CD14-positive monocyte (primary cell): Measurements from ENCODE around the gene ETV2. TPM values are rescaled to one million over a fixed set of nuclear protein-coding genes. Genes with fewer than 3 reads are reported as not detected.
"Not testable (repeated sequence)": the region's sequence is repeated elsewhere in the genome, so short reads cannot be mapped to it uniquely, and the experiment has no call there.

Source experiments
- DNase-seq, 3 donors: peaks; one replicate each; pipeline ENCODE4 v3.0.0-alpha.2; 2011 to 2022
- H2AFZ ChIP-seq: 2 replicates; pipeline ENCODE4 v1.6.0; 2012; ENCODE audit warnings: mild to moderate bottlenecking, low read depth, low read length, inconsistent platforms; ENCODE audit not compliant: insufficient read depth, poor library complexity, severe bottlenecking
- H3K27ac ChIP-seq, 2 donors: 1 replicate in 1 of 2; 2 replicates in 1 of 2; pipeline ENCODE4 v1.5.1; 2012 to 2013; ENCODE audit warnings: low read length in 2 of 2, control low read depth in 1 of 2, inconsistent platforms in 1 of 2, low read depth in 1 of 2, mild to moderate bottlenecking in 1 of 2
- H3K27me3 ChIP-seq, 2 donors: one replicate each; pipeline versions ENCODE4 v1.6.0 to v1.6.1; 2011 to 2013; ENCODE audit warnings: low read length in 2 of 2; ENCODE audit not compliant: control insufficient read depth in 2 of 2, insufficient read depth in 2 of 2
- H3K36me3 ChIP-seq, 2 donors: replicated peaks in 1 of 2; 1 replicate in 1 of 2; 2 replicates in 1 of 2; pipeline versions ENCODE4 v1.5.1 to v1.6.1; 2012 to 2013; ENCODE audit warnings: low read length in 2 of 2, control low read depth in 1 of 2, inconsistent platforms in 1 of 2, mild to moderate bottlenecking in 1 of 2; ENCODE audit not compliant: insufficient read depth in 2 of 2, control insufficient read depth in 1 of 2
- H3K4me1 ChIP-seq, 2 donors: 1 replicate in 1 of 2; 2 replicates in 1 of 2; pipeline versions ENCODE4 v1.5.1 to v1.6.1; 2012 to 2013; ENCODE audit warnings: low read length in 2 of 2, control low read depth in 1 of 2, inconsistent platforms in 1 of 2, mild to moderate bottlenecking in 1 of 2, moderate library complexity in 1 of 2; ENCODE audit not compliant: insufficient read depth in 2 of 2, control insufficient read depth in 1 of 2
- H3K4me2 ChIP-seq: replicated peaks from 2 replicates; pipeline ENCODE3; 2012; ENCODE audit warnings: low read length, moderate library complexity, mild to moderate bottlenecking; ENCODE audit not compliant: poor library complexity, severe bottlenecking; ENCODE audit errors: extremely low read depth
- H3K4me3 ChIP-seq, 3 experiments: fragments of 200-600 bp in 1 of 3; sonication (generic) in 1 of 3; replicated peaks in 1 of 3; 1 replicate in 2 of 3; 2 replicates in 1 of 3; pipeline ENCODE4 v1.5.1; 2011 to 2013; ENCODE audit warnings: low read length in 3 of 3, mild to moderate bottlenecking in 3 of 3, control low read depth in 2 of 3, low read depth in 2 of 3, inconsistent platforms in 1 of 3, moderate library complexity in 1 of 3
- H3K79me2 ChIP-seq: 2 replicates; pipeline ENCODE4 v1.6.0; 2012; ENCODE audit warnings: mild to moderate bottlenecking, control low read depth, inconsistent platforms, low read length, moderate library complexity; ENCODE audit not compliant: insufficient read depth
- H3K9ac ChIP-seq: 2 replicates; pipeline ENCODE4 v1.6.0; 2017; ENCODE audit warnings: low read length, mild to moderate bottlenecking; ENCODE audit not compliant: insufficient read depth, poor library complexity, severe bottlenecking
- H3K9me3 ChIP-seq, 2 donors: replicated peaks in 1 of 2; 1 replicate in 1 of 2; 2 replicates in 1 of 2; pipeline versions ENCODE4 v1.5.1 to v1.6.1; 2012 to 2013; ENCODE audit warnings: low read length in 2 of 2, control low read depth in 1 of 2; ENCODE audit not compliant: control insufficient read depth in 1 of 2, insufficient read depth in 1 of 2
- H4K20me1 ChIP-seq: 2 replicates; pipeline ENCODE4 v1.6.0; 2012; ENCODE audit warnings: mild to moderate bottlenecking, low read length, control low read depth, moderate library complexity; ENCODE audit not compliant: insufficient read depth
- H3K27ac Mint-ChIP-seq, 7 donors: one replicate each; pipeline ENCODE4 v1.8.0; 2020; ENCODE audit warnings: mild to moderate bottlenecking in 7 of 7, mixed read lengths in 7 of 7, moderate library complexity in 6 of 7, inconsistent platforms in 2 of 7
- H3K27me3 Mint-ChIP-seq, 3 donors: one replicate each; pipeline ENCODE4 v1.8.0; 2021 to 2022; ENCODE audit warnings: low read depth in 3 of 3, mild to moderate bottlenecking in 3 of 3, mixed read lengths in 3 of 3, moderate library complexity in 3 of 3, inconsistent platforms in 1 of 3
- H3K36me3 Mint-ChIP-seq, 2 donors: one replicate each; pipeline ENCODE4 v1.8.0; 2020; ENCODE audit warnings: mixed read lengths in 2 of 2, inconsistent platforms in 1 of 2, mild to moderate bottlenecking in 1 of 2
- H3K4me1 Mint-ChIP-seq: one replicate; pipeline ENCODE4 v1.8.0; 2020; ENCODE audit warnings: mild to moderate bottlenecking, mixed read lengths
- H3K4me3 Mint-ChIP-seq, 2 donors: one replicate each; pipeline ENCODE4 v1.8.0; 2020; ENCODE audit warnings: mild to moderate bottlenecking in 2 of 2, mixed read lengths in 2 of 2, moderate library complexity in 1 of 2
- H3K9me3 Mint-ChIP-seq, 7 donors: one replicate each; pipeline ENCODE4 v1.8.0; 2020 to 2022; ENCODE audit warnings: mixed read lengths in 7 of 7, mild to moderate bottlenecking in 6 of 7, moderate library complexity in 6 of 7, inconsistent platforms in 2 of 7
- WGBS: methylation state at CpG from one replicate; pipeline ENCODE4 v1.1.5; 2013; ENCODE audit warnings: missing lambda C conversion rate; ENCODE audit not compliant: insufficient coverage; 5-methylcytosine and 5-hydroxymethylcytosine counted together
- intact Hi-C, 2 donors: fragments of 100-400 bp; cut with micrococcal nuclease; formaldehyde crosslinking; loops; one replicate each; pipeline versions ENCODE4 v1.15.0 to v1.15.1; 2023
- polyA minus RNA-seq: library from RNA; depleted of rRNA, polyadenylated mRNA; stranded (reverse); fragments of >200 nt; gene quantifications from 2 replicates; pipeline ENCODE4 v1.2.3, GENCODE V29; 2012
- polyA plus RNA-seq, 3 donors: library from polyadenylated mRNA; depleted of rRNA in 1 of 3; unstranded in 2 of 3; stranded (reverse) in 1 of 3; fragments of 300-500 nt in 2 of 3; fragments of >200 nt in 1 of 3; fragmentation: Illumina TruSeq in 2 of 3; gene quantifications; 1 replicate in 2 of 3; 2 replicates in 1 of 3; pipeline ENCODE4 v1.2.3, GENCODE V29; 2012 to 2021
- total RNA-seq, 12 experiments: library from RNA in 1 of 12; stranded (reverse) in 1 of 12; fragments of 120-200 nt in 1 of 12; gene quantifications; one replicate each; pipeline ENCODE4 v1.2.4 and lab custom pipeline; 2013 to 2026; ENCODE audit warnings: mixed read lengths in 6 of 12, inconsistent platforms in 1 of 12
- TF ChIP-seq, protein P1 (sequence below): fragments of 200-600 bp; IDR thresholded peaks from one replicate; pipeline ENCODE4 v1.8.0; 2022; ENCODE audit warnings: antibody characterized with exemption, mild to moderate bottlenecking

The ETV2 gene, protein sequence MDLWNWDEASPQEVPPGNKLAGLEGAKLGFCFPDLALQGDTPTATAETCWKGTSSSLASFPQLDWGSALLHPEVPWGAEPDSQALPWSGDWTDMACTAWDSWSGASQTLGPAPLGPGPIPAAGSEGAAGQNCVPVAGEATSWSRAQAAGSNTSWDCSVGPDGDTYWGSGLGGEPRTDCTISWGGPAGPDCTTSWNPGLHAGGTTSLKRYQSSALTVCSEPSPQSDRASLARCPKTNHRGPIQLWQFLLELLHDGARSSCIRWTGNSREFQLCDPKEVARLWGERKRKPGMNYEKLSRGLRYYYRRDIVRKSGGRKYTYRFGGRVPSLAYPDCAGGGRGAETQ
- total RNA-seq (2013): 0.50 TPM
- polyA plus RNA-seq (under 1 TPM; 0.17 to 0.93 (median 0.82) TPM), polyA minus RNA-seq (not detected in 2 replicates), total RNA-seq (lab: John Stamatoyannopoulos, UW) (0.08 to 1.2 (median 0.30) reads per million in 11 experiments)

DNA sequence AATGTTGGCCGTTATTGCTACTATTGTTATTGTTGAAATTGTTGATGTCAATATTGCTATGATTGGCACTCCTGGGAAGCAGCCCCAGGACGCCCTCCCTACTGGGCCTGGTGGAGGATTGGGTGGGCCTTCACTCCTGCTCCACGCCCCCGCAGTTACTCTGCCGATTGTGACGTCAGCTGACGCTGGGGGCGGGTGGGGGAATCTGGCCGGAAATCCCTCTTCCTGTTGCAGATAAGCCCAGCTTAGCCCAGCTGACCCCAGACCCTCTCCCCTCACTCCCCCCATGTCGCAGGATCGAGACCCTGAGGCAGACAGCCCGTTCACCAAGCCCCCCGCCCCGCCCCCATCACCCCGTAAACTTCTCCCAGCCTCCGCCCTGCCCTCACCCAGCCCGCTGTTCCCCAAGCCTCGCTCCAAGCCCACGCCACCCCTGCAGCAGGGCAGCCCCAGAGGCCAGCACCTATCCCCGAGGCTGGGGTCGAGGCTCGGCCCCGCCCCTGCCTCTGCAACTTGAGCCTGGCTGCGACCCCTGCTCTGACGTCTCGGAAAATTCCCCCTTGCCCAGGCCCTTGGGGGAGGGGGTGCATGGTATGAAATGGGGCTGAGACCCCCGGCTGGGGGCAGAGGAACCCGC lies at the start of gene ETV2:
TSS of gene ETV2 (plus strand) at position 231 of the 637 bp plus-strand sequence. CDS start 716 bp downstream, outside the sequence.
- H3K36me3 Mint-ChIP-seq: peaks cover 13 to 18% of the 10 kb centered on the region in 2 donors
- no peak within 1 kb of the TSS for H3K27ac ChIP-seq
- H3K9ac ChIP-seq: no peak within 1 kb of the TSS
- no peaks in the 10 kb centered on the region for H3K9me3 ChIP-seq
- no peak within 1 kb of the TSS for H3K27ac Mint-ChIP-seq
- no peaks in the 10 kb centered on the region for H3K79me2 ChIP-seq
- peaks cover 14 to 18% of the 10 kb centered on the region in 2 donors for H3K36me3 ChIP-seq
- WGBS: 25% methylated on average over 16 of the region's 28 CpGs
- H3K27me3 Mint-ChIP-seq: peaks cover 8 to 16% (median 13%) of the 10 kb centered on the region in 3 donors
- peaks cover 0 to 2% of the 10 kb centered on the region in 2 donors for H3K27me3 ChIP-seq
- H3K4me3 Mint-ChIP-seq: peak within 1 kb of the TSS in 1 of 2 donors; percentile 64
- H4K20me1 ChIP-seq: no peaks in the 10 kb centered on the region
- peak within 1 kb of the TSS; percentile 46 for H2AFZ ChIP-seq
- no peaks in the 10 kb centered on the region for H3K9me3 Mint-ChIP-seq
- no peak within 1 kb of the TSS for H3K4me3 ChIP-seq
- intact Hi-C loops: loop anchor here in 1 of 2 donors (10.0 kb wide), 1 partner anchor 103 kb away; the partner anchor contains the start of genes IGFLR1, LIN37, PSENEN and U2AF1L4
- DNase-seq: no peak
- peaks cover 37 to 42% of the 10 kb centered on the region in 2 donors for H3K4me1 ChIP-seq
- peak within 1 kb of the TSS; percentile 5 for H3K4me2 ChIP-seq
- peaks cover 25% of the 10 kb centered on the region for H3K4me1 Mint-ChIP-seq
- TF ChIP-seq, protein P1, sequence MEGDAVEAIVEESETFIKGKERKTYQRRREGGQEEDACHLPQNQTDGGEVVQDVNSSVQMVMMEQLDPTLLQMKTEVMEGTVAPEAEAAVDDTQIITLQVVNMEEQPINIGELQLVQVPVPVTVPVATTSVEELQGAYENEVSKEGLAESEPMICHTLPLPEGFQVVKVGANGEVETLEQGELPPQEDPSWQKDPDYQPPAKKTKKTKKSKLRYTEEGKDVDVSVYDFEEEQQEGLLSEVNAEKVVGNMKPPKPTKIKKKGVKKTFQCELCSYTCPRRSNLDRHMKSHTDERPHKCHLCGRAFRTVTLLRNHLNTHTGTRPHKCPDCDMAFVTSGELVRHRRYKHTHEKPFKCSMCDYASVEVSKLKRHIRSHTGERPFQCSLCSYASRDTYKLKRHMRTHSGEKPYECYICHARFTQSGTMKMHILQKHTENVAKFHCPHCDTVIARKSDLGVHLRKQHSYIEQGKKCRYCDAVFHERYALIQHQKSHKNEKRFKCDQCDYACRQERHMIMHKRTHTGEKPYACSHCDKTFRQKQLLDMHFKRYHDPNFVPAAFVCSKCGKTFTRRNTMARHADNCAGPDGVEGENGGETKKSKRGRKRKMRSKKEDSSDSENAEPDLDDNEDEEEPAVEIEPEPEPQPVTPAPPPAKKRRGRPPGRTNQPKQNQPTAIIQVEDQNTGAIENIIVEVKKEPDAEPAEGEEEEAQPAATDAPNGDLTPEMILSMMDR: no peak

DNA sequence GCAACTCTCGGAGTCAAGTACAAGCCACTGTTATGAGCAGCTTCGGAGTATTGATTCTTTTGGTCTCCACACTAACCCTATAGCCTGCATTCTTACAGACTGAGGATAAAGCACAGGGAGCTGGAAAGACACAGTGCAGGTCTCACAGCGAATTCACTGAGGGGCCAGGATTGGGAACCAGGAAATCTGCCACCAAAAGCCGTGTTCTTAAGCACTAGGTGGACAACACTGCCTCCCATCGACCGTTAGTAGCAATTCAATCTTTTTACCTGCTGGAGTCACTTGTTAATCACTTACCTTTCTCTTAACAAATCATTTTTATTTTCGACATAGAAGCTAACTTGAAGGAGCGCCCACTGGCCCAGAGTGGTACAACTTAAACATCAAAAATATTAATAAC lies 49.3 kb upstream of the ETV2 start:
- Histone ChIP-seq H3K4me1 (no peaks in the 10 kb centered on the region), H4K20me1 (no peaks in the 10 kb centered on the region), H3K9ac (no peak overlapping the region), H3K79me2 (no peaks in the 10 kb centered on the region), H3K4me2 (no peak overlapping the region), H3K27ac (no peak overlapping the region), H3K9me3 (no peaks in the 10 kb centered on the region), H3K36me3 (no peaks in the 10 kb centered on the region), H2AFZ (no peak overlapping the region), H3K27me3 (no peaks in the 10 kb centered on the region), H3K4me3 (no peak overlapping the region)
- TF ChIP-seq, protein P1: peak; percentile 37
- intact Hi-C loops: no loop called here
- H3K27ac Mint-ChIP-seq: peak overlapping the region in 1 of 7 donors; percentile 45
- H3K9me3 Mint-ChIP-seq: peaks cover 0 to 3% (median 0%) of the 10 kb centered on the region in 7 donors
- peak in 2 of 3 donors; percentile 26 to 29 for DNase-seq
- H3K4me1 Mint-ChIP-seq: no peaks in the 10 kb centered on the region
- peaks cover 5 to 9% (median 8%) of the 10 kb centered on the region in 3 donors for H3K27me3 Mint-ChIP-seq
- 39% methylated on average over 5 of the region's 8 CpGs for WGBS
- no peak overlapping the region for H3K4me3 Mint-ChIP-seq
- H3K36me3 Mint-ChIP-seq: no peaks in the 10 kb centered on the region

DNA sequence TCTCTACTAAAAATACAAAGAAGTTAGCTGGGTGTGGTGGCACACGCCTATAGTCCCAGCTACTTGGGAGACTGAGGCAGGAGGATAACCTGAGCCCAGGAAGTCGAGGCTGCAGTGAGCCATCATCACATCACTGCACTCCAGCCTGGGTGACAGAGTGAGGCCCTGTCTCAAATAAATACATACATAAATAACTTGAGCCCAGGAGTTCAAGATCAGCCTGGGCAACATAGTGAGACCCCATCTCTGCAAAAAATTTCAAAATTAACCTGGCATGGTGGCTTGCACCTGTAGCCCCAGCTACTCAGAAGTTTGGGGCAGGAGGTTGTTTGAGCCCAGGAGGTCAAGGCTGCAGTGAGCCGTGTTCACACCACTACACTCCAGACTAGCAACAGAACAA lies 46.5 kb upstream of the ETV2 start:
- H3K27ac Mint-ChIP-seq, H3K36me3 ChIP-seq, intact Hi-C loops: not testable (repeated sequence)

More for the DNA sequence above, 46.5 kb upstream of the ETV2 start:
- H3K4me3 ChIP-seq, H3K9me3 Mint-ChIP-seq, H3K4me1 ChIP-seq, H4K20me1 ChIP-seq, H3K9ac ChIP-seq, H3K27me3 ChIP-seq, H2AFZ ChIP-seq, H3K4me3 Mint-ChIP-seq, H3K79me2 ChIP-seq, H3K27ac ChIP-seq, H3K9me3 ChIP-seq, H3K36me3 Mint-ChIP-seq, DNase-seq, H3K4me1 Mint-ChIP-seq, H3K4me2 ChIP-seq: not testable (repeated sequence)
- peaks cover 6 to 16% (median 11%) of the 10 kb centered on the region in 3 donors for H3K27me3 Mint-ChIP-seq
- WGBS: 86% methylated on average over 2 of the region's 3 CpGs
